Activated naive CD8-positive, alpha-beta T cell treated with anti-CD3 and anti-CD28 coated beads, Interleukin-2, amount 50 U/mL, for 16 hours (primary cell): Measurements from ENCODE around the gene APIP.

ENCODE experiments used
- DNase-seq: peaks from one replicate; pipeline ENCODE4 v3.0.0-alpha.2; 2020; ENCODE audit warnings: low read depth, low spot score

The APIP gene

DNA sequence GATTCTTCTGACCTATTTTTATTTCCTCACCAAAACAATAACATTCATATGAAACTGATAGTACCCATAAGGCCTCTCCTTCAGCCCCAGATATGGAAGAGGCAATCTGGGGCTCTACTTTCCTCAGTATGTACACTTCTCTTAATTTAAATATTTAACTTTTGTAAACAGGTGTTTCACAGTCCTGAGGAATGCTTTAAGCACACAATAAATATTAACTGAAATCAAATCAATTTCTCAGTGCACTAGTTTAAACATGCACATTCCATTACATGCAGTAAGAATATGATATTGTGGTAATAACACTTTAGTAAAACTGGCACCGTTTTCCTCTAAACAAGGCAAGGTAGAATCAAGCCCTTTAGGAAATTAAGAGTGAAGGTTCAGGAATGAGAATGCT is 28.9 kb downstream of the APIP start:
- no peak for DNase-seq

DNA sequence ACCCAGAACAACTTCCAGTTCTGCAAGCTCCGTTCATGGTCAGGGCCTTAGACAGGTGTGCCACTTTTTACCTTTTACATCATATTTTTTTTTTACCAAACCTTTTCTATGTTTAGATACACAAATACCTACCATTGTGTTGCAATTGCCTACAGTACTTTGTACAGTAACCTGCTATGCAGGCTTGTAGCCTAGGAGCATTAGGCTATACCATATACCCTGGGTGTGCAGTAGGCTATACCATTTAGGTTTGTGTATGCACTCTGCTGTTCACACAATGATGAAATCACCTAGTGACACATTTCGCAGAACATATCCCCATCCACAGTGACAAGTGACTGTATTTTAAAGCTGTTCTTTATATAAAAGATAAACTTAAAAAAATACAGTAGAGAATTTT is 29.6 kb downstream of the APIP start:
- no peak for DNase-seq

DNA sequence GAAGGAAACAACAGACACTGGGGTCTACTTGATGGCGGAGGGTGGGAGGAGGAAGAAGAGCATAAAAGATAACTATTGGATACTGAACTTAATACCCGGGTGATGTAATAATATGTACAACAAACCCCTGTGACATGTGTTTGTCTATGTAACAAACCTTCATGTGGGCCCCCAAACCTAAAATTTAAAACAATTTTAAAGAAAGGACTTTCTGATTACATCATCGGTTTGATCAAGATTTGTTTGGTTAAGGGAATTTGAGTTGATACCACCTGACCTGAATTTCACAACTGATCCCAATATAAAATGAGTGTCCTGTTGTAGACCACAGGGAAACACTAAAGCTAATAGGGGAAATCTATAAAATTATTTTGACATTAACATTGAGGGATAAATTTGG is 34.3 kb downstream of the APIP start:
- DNase-seq, result no peak

GRCh38 chr11:34877375-34877975 is 38.7 kb downstream of the APIP start:
- DNase-seq, result no peak

DNA sequence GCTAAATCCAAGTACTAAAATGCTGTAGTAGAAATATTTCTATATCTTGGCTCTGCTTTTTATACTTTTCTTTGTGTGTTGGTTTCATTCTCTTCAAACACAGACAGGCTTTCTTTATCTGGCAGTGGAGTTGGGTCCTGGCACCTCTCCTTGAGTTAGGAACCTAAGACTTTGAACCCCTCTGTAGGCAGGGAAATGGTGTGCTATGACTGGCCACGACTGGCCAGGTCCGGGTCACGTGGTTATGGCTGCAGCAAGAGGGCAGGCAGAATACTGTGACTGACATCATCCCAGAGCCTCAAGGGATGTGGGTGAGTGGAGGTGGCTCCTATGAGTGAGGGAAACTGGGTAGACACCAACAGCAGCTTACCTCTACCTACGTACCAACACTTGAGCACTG is 42.0 kb downstream of the APIP start:
- DNase-seq, result no peak

DNA sequence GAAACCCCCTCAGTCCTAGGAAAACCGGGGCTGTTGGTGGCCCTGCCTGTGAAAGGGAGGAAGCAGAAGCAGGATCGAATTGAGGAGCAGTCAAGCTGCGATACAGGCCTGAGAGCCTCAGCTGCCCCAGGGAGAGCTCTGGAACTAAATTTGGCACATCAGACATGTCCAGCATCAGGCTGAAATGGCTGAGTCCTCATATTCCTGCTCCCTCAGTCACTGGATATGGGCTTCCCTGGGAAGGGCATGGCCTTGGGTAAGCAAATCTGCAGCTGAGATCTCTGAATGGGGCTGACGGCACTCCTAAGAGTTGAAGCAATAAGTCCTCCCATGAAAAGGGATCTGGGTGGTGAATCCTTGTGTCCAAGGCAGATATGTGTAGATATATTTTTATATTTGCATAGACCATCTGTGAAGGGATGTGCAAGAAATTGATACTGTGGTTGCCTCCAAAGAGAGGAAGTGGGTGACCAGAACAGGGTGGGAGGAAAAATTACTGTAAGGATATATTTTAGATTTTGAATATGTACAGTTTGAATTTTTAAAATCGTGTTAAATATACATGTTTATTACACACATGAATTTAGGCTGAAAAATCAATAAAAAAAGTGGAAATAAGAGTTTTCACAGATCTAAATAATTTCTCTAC is 45.5 kb downstream of the APIP start:
- no peak for DNase-seq

- no peak for DNase-seq
These were observed 46.8 kb downstream of the APIP start for GRCh38 chr11:34869425-34869824.

DNA sequence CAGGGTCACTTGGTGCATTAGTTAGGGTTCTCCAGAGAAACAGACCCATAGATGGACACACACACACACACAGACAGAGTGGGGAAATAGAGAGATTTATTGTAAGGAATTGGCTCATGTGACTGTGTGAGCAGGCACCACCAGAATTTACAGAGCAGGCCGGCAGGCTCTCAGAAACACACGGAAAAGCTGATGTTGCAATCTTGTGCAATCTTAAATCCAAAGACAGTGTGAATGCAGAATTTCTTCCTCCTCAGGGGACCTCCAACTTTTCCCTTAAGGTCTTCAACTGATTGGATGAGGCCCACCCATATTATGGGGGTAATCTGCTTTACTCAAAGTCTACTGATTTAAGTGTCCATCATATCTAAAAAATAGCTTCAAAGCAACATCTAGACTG is 49.8 kb downstream of the APIP start:
- DNase-seq, result no peak

GRCh38 chr11:34865261-34865660 is 50.9 kb downstream of the APIP start:
- DNase-seq, result no peak

DNA sequence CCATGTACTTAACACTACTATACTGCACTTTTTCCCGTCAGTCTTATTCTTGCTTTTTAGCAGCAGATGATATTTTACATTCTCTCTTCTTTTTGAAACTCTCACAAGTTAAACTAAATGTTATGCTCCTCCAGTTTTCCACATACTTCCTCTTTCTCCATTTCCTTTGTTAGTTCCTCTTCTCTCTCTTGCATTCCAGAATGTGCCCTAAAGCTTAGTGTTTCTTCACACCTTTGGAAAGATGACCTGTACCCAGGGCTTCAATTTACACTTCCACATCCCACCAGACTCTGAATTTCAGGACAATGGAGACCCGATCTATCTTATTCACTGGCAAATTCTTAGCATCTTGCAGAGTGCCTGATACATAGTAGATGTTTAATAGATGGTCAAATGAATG is 51.8 kb downstream of the APIP start:
- no peak for DNase-seq

GRCh38 chr11:34863048-34863447 is 53.1 kb downstream of the APIP start:
- DNase-seq, result no peak

DNA sequence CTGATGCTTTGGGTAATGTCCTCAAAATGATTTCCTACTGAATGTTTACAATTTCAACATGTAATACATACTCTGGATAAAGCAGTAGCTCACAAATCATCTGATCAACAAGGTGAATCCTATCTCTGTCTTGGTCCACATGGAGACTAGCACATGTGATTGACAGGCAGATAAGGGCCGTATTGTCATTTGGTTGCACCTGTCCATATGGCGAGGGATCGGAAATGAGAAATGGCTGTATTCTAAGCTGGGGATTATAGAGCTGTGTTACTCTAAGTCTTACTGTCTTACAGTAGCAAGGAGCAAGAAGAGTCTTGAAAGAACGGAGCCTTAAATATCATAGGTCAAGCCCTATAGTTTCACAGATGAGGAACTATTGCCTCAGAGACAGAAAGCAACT is 55.7 kb downstream of the APIP start:
- DNase-seq, result no peak

- no peak for DNase-seq
These were observed 56.1 kb downstream of the APIP start for GRCh38 chr11:34860034-34860433.

- no peak for DNase-seq
These were observed 56.7 kb downstream of the APIP start for GRCh38 chr11:34859496-34859895.

DNA sequence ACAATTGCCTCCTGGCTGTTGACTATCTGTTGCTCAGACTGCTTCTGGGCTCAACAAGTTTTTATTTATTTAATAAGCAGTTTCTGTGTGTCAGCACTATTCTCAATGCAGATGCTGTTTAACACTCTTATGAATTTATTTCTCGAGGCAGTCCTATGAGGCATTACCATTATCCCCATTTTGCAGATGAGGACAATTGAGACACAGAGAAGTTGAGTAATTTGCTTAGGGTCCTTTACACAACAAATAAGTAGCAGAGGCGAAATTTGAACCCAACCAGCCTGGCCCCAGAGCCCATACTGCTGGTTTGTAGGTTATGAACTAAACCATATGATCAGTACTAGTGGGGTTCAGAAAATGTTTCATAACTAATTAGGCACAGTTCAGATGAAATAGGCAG is 58.7 kb downstream of the APIP start:
- no peak for DNase-seq

DNA sequence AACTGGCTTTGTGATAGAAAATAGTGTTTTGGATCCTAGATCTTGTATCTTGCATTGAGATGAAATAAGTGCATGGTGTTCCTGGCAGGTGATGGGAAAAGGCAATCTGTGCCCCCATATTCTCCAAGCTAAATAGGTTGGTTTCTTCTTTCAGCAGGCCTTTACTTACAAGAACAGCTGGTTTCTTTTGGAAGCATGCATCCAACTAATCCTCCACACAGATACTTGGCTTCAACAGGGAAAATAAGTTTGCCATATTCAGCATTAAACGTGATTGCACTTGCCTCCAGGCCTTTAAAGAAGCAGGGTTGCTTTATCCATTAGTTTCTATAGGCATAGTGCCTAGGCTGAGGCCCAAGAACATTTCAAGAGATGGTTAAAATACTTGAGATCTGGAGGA is 59.9 kb downstream of the APIP start:
- no peak for DNase-seq

GRCh38 chr11:34855754-34856095 is 60.5 kb downstream of the APIP start:
- no peak for DNase-seq

DNA sequence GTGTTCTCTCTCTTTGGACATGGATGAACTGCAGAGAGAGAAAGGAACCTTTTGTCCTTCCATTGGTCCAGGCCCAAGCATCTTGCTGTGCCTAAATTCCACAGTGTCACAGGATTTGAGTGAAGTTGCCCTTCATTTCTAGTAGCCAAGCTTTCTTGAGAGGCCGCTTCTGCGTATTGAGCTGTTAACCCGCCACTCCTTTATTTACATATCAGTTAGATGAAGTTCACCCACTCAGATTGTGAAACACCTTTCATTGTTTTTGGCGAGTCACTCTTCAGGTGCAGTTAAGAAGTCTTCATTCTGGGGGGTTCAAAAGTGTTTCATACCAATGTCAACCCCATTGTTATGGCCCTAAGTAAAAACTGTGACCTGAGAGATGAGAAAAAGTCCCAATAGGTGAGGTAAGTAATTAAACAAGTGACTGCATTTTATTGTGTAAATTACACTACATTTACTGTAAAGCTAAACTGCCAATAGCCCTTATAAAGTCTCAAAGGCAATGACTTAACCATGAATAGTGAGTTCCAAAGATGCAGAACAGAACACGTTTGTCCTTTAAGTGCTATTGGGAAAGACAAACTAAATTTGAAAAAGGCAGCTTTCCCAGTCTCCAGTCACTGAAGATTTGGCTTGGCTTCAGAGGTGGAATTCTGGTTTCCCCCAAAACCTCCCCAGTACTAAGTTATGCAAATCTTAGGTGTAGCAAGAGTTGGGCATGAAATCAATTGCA is 61.0 kb downstream of the APIP start:
- no peak for DNase-seq

- DNase-seq, result no peak
These were observed 64.3 kb downstream of the APIP start for GRCh38 chr11:34851916-34852315.

DNA sequence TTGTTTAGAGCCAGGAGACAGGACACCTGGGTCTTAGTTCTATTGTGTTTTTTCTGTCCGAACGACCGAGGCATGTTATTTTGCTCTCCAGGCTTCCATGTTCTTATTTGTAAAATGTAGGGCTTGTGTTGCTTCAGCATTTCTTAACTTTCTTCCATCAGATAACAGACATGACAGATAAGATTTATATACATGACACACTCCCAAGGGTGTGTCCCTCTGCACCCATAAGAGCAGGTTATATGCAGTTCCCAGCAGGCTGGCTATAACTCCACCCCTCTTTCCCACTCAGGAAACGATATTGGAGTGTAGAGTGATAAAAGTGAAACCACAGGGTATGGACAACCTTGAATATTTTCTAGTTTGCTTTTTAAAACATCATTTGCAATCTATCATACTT is 65.8 kb downstream of the APIP start:
- no peak for DNase-seq

DNA sequence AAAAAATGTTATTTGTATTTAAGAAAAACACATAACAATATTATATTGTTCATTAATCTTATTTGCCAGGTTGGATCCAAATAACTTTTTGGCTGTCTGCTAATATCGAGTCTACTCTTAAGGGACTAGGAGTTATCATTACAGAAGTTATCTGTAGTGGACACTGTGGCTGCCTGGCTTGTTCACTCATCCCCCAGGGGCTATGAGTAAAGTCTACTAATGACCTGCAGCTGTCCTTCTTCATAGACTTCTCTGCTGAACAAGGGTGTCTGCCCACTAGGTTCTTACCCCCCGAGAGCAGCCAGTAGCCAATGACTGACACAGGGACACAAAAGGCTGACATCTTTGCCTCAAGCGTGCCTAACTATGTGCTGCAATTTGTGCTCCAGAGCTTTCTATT is 69.7 kb downstream of the APIP start:
- no peak for DNase-seq

DNA sequence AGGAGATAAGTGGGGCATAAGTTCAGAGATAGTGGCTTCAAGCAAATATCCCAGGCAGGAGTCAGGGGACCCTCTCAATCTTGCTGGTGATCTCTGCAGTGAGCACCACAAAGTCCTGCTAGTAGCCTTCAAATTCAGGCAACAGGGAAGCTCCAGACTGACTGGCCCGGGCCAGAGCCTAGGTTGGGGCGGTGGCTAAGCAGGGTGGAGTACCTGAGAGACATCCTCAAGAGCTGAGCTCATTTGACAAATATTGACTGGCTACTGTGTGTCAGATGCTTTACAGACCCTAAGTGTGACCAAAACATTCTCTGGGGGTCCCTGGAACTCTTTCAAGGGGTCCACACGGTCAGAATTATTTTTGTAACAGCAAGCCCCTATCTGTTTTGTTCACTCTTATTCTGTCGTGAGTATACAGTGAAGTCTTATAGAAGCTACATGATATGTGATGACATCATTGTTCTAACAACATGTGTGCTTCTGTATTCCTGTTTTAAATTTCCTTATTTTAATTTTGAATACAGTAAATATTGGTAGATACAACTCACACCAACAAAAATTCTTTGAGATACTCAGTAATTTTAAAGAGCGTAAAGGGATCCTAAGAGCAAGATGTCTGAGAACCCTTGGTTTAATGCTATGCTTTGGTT is 71.6 kb downstream of the APIP start:
- no peak for DNase-seq

GRCh38 chr11:34843271-34843670 is 72.9 kb downstream of the APIP start:
- DNase-seq, result no peak
